Suprapubic skin (tissue), 4 donors: ENCODE data around the gene IGFBP4. TPM values are rescaled to one million over a fixed set of nuclear protein-coding genes. Genes with fewer than 3 reads are reported as not detected.

ENCODE experiments used
- DNase-seq, 2 donors: peaks; one replicate each; pipeline ENCODE4 v3.0.0-alpha.2; 2019; ENCODE audit warnings: low spot score in 2 of 2
- H3K27ac ChIP-seq: fragments of 200-600 bp; sonication (generic); one replicate; pipeline ENCODE4 v1.5.1; 2019
- H3K27me3 ChIP-seq: fragments of 200-600 bp; sonication (generic); one replicate; pipeline ENCODE4 v1.5.1; 2019
- H3K36me3 ChIP-seq: fragments of 200-600 bp; sonication (generic); one replicate; pipeline ENCODE4 v1.5.1; 2019
- H3K4me1 ChIP-seq: fragments of 200-600 bp; sonication (generic); one replicate; pipeline ENCODE4 v1.5.1; 2019
- H3K4me3 ChIP-seq: fragments of 200-600 bp; sonication (generic); one replicate; pipeline ENCODE4 v1.5.1; 2019; ENCODE audit warnings: mild to moderate bottlenecking
- H3K9me3 ChIP-seq: fragments of 200-600 bp; sonication (generic); one replicate; pipeline ENCODE4 v1.5.1; 2019
- CTCF ChIP-seq, 2 donors: fragments of 200-600 bp in 1 of 2; fragments of 450-650 bp in 1 of 2; sonication (generic) in 1 of 2; IDR thresholded peaks; one replicate each; pipeline ENCODE4 v1.5.1; 2016 to 2019; ENCODE audit warnings: antibody characterized with exemption in 2 of 2, mild to moderate bottlenecking in 1 of 2, moderate library complexity in 1 of 2
- EP300 ChIP-seq: sonication (generic); formaldehyde crosslinking; IDR thresholded peaks from one replicate; pipeline ENCODE4 v1.6.1; 2017; ENCODE audit warnings: antibody characterized with exemption
- POLR2A ChIP-seq, 2 donors: fragments of 450-650 bp; IDR thresholded peaks; one replicate each; pipeline ENCODE4 v1.6.1; 2017; ENCODE audit warnings: antibody characterized with exemption in 2 of 2, mild to moderate bottlenecking in 2 of 2, moderate library complexity in 2 of 2
- POLR2AphosphoS5 ChIP-seq, 3 donors: sonication (generic); formaldehyde crosslinking; IDR thresholded peaks; one replicate each; pipeline ENCODE4 v1.6.1; 2017; ENCODE audit warnings: antibody characterized with exemption in 3 of 3
- WGBS: methylation state at CpG from one replicate; pipeline ENCODE4 v1.1.5; 2018; 5-methylcytosine and 5-hydroxymethylcytosine counted together
- total RNA-seq, 4 donors: library from RNA; depleted of rRNA; stranded (reverse); fragments of >200 nt; gene quantifications; one replicate each; pipeline ENCODE4 v1.1.0, GENCODE V29; 2016

Gene IGFBP4
- total RNA-seq, 4 donors from 2014 or later: 45.0 to 88.8 (median 74.6) TPM

- Histone ChIP-seq H3K4me1 (peaks cover 67% of the 10 kb centered on the region), H3K4me3 (no peak overlapping the region), H3K9me3 (no peaks in the 10 kb centered on the region), H3K27ac (no peak overlapping the region), H3K36me3 (peaks cover 8% of the 10 kb centered on the region), H3K27me3 (no peaks in the 10 kb centered on the region)
- 75% methylated on average over 3 of the region's 3 CpGs for WGBS
- DNase-seq: no peak
- TF ChIP-seq EP300 (no peak), CTCF (IDR thresholded peaks at IDR 0.05) (no peak), POLR2A (IDR thresholded peaks at IDR 0.05) (no peak), POLR2AphosphoS5 (IDR thresholded peaks at IDR 0.05) (no peak)
These were observed 17.3 kb downstream of the IGFBP4 start for GRCh38 chr17:40460604-40460967.

DNA sequence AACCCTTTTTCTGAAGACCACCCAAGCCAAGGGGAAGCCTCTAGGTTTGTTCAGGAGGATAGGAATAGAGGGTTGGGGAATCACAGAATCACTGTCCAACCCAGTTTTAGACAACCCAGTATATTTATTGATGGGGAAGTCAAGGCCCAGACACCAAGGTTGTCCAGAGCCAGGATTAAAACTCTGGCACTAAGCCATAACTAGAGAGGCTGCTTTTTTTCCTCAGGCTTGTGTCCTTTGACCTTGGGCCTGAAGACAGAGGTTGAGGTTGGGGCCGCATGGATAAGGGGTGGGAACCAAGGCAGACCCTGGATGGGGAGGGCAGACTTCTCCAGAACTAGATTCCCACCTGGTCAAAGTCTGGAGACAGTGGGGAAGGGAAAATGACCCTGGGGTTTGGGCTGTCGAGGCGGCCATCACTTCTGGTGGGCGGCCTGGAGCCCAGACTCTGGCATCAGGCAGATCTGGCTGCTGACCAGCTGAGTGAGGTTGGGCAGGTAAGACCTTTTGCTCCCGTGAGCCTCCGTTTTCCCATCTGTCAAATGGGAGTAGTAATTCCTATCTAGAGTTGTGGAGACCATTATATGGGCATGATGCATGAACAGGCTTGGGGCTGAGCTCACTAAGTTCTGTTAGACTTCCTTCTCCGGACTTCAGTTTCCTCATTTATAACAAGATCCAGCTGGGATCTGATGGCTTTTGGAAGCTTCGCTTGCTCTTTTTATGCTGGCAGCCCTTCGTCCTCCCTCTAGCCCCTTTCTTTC, 17.9 kb downstream of the IGFBP4 start:
- Histone ChIP-seq H3K4me1 (peaks cover 66% of the 10 kb centered on the region), H3K27ac (peak overlapping the region; percentile 1), H3K27me3 (no peaks in the 10 kb centered on the region), H3K4me3 (no peak overlapping the region), H3K9me3 (no peaks in the 10 kb centered on the region), H3K36me3 (peaks cover 4% of the 10 kb centered on the region)
- no peak for DNase-seq
- no peak for TF ChIP-seq EP300
- TF ChIP-seq POLR2AphosphoS5 (IDR thresholded peaks at IDR 0.05): no peak
- TF ChIP-seq CTCF (IDR thresholded peaks at IDR 0.05): no peak
- TF ChIP-seq POLR2A (IDR thresholded peaks at IDR 0.05): no peak
- 68% methylated on average over 8 of the region's 9 CpGs for WGBS

- no peak for DNase-seq
These were observed 18.6 kb downstream of the IGFBP4 start for GRCh38 chr17:40461732-40462342.

DNA sequence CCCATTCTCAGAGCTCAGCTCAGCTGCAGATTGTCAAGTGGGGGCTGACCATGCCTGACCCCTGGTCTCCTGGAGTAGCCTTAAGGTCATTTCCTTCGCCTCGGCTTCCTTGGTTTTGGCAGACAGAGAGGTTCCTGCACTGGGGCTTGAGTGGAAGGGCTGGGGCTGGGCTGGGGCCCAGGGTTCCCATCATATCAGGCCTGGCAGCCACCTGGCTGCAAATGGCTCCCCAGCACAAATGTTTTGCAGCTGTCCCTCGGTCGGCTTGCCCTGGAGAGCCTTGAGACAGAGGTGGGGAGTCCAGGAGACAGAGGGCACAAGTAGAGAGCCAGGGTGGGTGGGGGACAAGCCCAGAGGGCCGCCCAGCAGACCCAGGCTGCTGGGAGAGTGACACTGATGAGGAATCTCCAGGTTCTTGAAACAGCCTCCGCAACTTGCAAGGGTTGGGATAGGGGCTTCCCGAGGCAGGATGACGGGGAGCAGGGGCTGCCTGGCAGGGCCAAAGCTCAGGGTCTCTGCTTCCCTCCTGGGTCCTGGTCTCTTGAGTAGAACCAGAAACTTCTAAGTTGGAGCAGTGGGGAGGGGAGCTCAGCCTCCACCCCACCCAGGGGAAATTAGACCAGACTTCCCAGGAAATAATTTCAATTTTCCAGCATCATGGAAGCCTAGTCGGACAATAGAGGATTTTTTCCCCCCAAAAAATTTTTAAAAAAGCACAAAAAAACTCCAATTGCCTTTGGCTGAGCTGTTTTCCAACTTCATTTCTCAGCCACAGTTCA, 19.3 kb downstream of the IGFBP4 start:
- Histone ChIP-seq H3K9me3 (no peaks in the 10 kb centered on the region), H3K27me3 (no peaks in the 10 kb centered on the region), H3K27ac (peak overlapping the region; percentile 9), H3K4me1 (peaks cover 52% of the 10 kb centered on the region), H3K36me3 (no peaks in the 10 kb centered on the region), H3K4me3 (no peak overlapping the region)
- WGBS: 84% methylated on average over 4 of the region's 9 CpGs
- DNase-seq: no peak
- TF ChIP-seq CTCF (IDR thresholded peaks at IDR 0.05) (no peak), EP300 (no peak), POLR2AphosphoS5 (IDR thresholded peaks at IDR 0.05) (no peak), POLR2A (IDR thresholded peaks at IDR 0.05) (no peak)

More at GRCh38 chr17:40461732-40462342, 18.6 kb downstream of the IGFBP4 start:
- peak overlapping the region; percentile 10 for H3K27ac ChIP-seq
- H3K4me1 ChIP-seq: peaks cover 59% of the 10 kb centered on the region
- H3K36me3 ChIP-seq: no peaks in the 10 kb centered on the region
- no peaks in the 10 kb centered on the region for H3K9me3 ChIP-seq
- WGBS: 79% methylated on average over 9 of the region's 12 CpGs
- TF ChIP-seq EP300 (no peak), POLR2AphosphoS5 (IDR thresholded peaks at IDR 0.05) (no peak), CTCF (IDR thresholded peaks at IDR 0.05) (no peak), POLR2A (IDR thresholded peaks at IDR 0.05) (no peak)
- no peaks in the 10 kb centered on the region for H3K27me3 ChIP-seq
- no peak overlapping the region for H3K4me3 ChIP-seq

- Histone ChIP-seq H3K4me3 (no peak overlapping the region), H3K9me3 (no peaks in the 10 kb centered on the region), H3K27me3 (no peaks in the 10 kb centered on the region), H3K4me1 (peaks cover 46% of the 10 kb centered on the region), H3K36me3 (no peaks in the 10 kb centered on the region), H3K27ac (peak overlapping the region; percentile 7)
- DNase-seq: no peak
- WGBS: 61% methylated on average over 11 of the region's 11 CpGs
- TF ChIP-seq CTCF (IDR thresholded peaks at IDR 0.05): no peak
These were observed 19.9 kb downstream of the IGFBP4 start for GRCh38 chr17:40463122-40463550.
